Uterus (tissue), 4 donors: Measurements from ENCODE around the gene FBXO15. TPM values are rescaled to one million over a fixed set of nuclear protein-coding genes. Genes with fewer than 3 reads are reported as not detected.

ENCODE experiments used
- DNase-seq, 2 donors: peaks; one replicate each; pipeline ENCODE4 v3.0.0-alpha.2; 2019 to 2020
- H3K27ac ChIP-seq, 2 donors: fragments of 200-600 bp; sonication (generic); 1 replicate in 1 of 2; 2 replicates in 1 of 2; pipeline ENCODE4 v1.5.1; 2016 to 2018
- H3K27me3 ChIP-seq, 2 donors: fragments of 200-600 bp; sonication (generic); one replicate each; pipeline ENCODE4 v1.5.1; 2018 to 2019; ENCODE audit warnings: control low read depth in 1 of 2
- H3K36me3 ChIP-seq, 2 donors: fragments of 200-600 bp; sonication (generic); one replicate each; pipeline ENCODE4 v1.5.1; 2019; ENCODE audit warnings: control low read depth in 1 of 2
- H3K4me1 ChIP-seq, 2 donors: fragments of 200-600 bp; sonication (generic); one replicate each; pipeline ENCODE4 v1.5.1; 2018 to 2019; ENCODE audit warnings: control low read depth in 1 of 2
- H3K4me3 ChIP-seq, 2 donors: fragments of 200-600 bp; sonication (generic); 1 replicate in 1 of 2; 2 replicates in 1 of 2; pipeline ENCODE4 v1.5.1; 2018 to 2019; ENCODE audit warnings: mild to moderate bottlenecking in 1 of 2
- H3K9me3 ChIP-seq, 2 donors: fragments of 200-600 bp; sonication (generic); one replicate each; pipeline ENCODE4 v1.5.1; 2019; ENCODE audit warnings: control low read depth in 1 of 2
- CTCF ChIP-seq, 4 experiments: fragments of 200-600 bp in 2 of 4; fragments of 450-650 bp in 2 of 4; sonication (generic) in 2 of 4; IDR thresholded peaks; one replicate each; pipeline ENCODE4 v1.5.1; 2016 to 2019; ENCODE audit warnings: antibody characterized with exemption in 4 of 4, mild to moderate bottlenecking in 2 of 4, moderate library complexity in 1 of 4
- POLR2A ChIP-seq, 2 donors: fragments of 450-650 bp; IDR thresholded peaks; one replicate each; pipeline ENCODE4 v1.6.1; 2016; ENCODE audit warnings: antibody characterized with exemption in 2 of 2, mild to moderate bottlenecking in 1 of 2, moderate library complexity in 1 of 2
- intact Hi-C: fragments of 100-400 bp; cut with DNase I; formaldehyde crosslinking; loops from one replicate; pipeline ENCODE4 v1.15.1; 2023; ENCODE audit warnings: low total_unique reads
- total RNA-seq, 4 donors: library from RNA; depleted of rRNA in 3 of 4; stranded (reverse); fragments of >200 nt in 3 of 4; gene quantifications; one replicate each; pipeline versions ENCODE4 v1.1.0 to v1.2.4, GENCODE V29; 2014 to 2023
- donor health status: DM: yes; HTN: yes; CAD: no.

FBXO15 gene
- total RNA-seq, 4 donors from 2014 or later, result 0.76 to 3.0 TPM; not detected in 2

GRCh38 chr18:74155276-74155675 lies 7.6 kb upstream of the FBXO15 start:
- Histone ChIP-seq H3K36me3 (no peaks in the 10 kb centered on the region), H3K27me3 (no peaks in the 10 kb centered on the region), H3K4me3 (no peak overlapping the region), H3K4me1 (no peaks in the 10 kb centered on the region), H3K27ac (no peak overlapping the region), H3K9me3 (no peaks in the 10 kb centered on the region)
- DNase-seq, result no peak
- intact Hi-C loops, result no loop called here
- TF ChIP-seq POLR2A (IDR thresholded peaks at IDR 0.05), result no peak
- TF ChIP-seq CTCF (IDR thresholded peaks at IDR 0.05), result no peak

GRCh38 chr18:74154716-74155115 lies 7.1 kb upstream of the FBXO15 start:
- intact Hi-C loops, result no loop called here
- H3K4me1 ChIP-seq, result peaks cover 0 to 1% of the 10 kb centered on the region in 2 donors
- no peak for DNase-seq
- TF ChIP-seq POLR2A (IDR thresholded peaks at IDR 0.05) (no peak), CTCF (IDR thresholded peaks at IDR 0.05) (no peak)
- no peak overlapping the region for H3K4me3 ChIP-seq
- no peaks in the 10 kb centered on the region for H3K36me3 ChIP-seq
- H3K27me3 ChIP-seq, result no peaks in the 10 kb centered on the region
- no peak overlapping the region for H3K27ac ChIP-seq
- H3K9me3 ChIP-seq, result no peaks in the 10 kb centered on the region

GRCh38 chr18:74153793-74154192 lies 6.2 kb upstream of the FBXO15 start:
- DNase-seq, result no peak
- Histone ChIP-seq H3K4me1 (peaks cover 0 to 6% of the 10 kb centered on the region in 2 donors), H3K36me3 (no peaks in the 10 kb centered on the region), H3K27me3 (no peaks in the 10 kb centered on the region), H3K4me3 (no peak overlapping the region), H3K27ac (no peak overlapping the region), H3K9me3 (no peaks in the 10 kb centered on the region)
- TF ChIP-seq POLR2A (IDR thresholded peaks at IDR 0.05) (no peak), CTCF (IDR thresholded peaks at IDR 0.05) (no peak)
- intact Hi-C loops, result no loop called here

GRCh38 chr18:74153377-74153776 lies 5.7 kb upstream of the FBXO15 start:
- intact Hi-C loops, result no loop called here
- no peaks in the 10 kb centered on the region for H3K36me3 ChIP-seq
- no peak overlapping the region for H3K27ac ChIP-seq

GRCh38 chr18:74152857-74153256 lies 5.2 kb upstream of the FBXO15 start:
- no peaks in the 10 kb centered on the region for H3K9me3 ChIP-seq
- no peak overlapping the region for H3K27ac ChIP-seq
- H3K36me3 ChIP-seq, result no peaks in the 10 kb centered on the region
- no peak for DNase-seq
- intact Hi-C loops, result no loop called here
- H3K27me3 ChIP-seq, result no peaks in the 10 kb centered on the region
- H3K4me1 ChIP-seq, result peaks cover 0 to 6% of the 10 kb centered on the region in 2 donors
- TF ChIP-seq CTCF (IDR thresholded peaks at IDR 0.05) (no peak), POLR2A (IDR thresholded peaks at IDR 0.05) (no peak)
- H3K4me3 ChIP-seq, result no peak overlapping the region

More at GRCh38 chr18:74153377-74153776, 5.7 kb upstream of the FBXO15 start:
- no peak overlapping the region for H3K4me3 ChIP-seq
- DNase-seq, result no peak
- peaks cover 0 to 6% of the 10 kb centered on the region in 2 donors for H3K4me1 ChIP-seq
- TF ChIP-seq CTCF (IDR thresholded peaks at IDR 0.05) (no peak), POLR2A (IDR thresholded peaks at IDR 0.05) (no peak)
- H3K9me3 ChIP-seq, result no peaks in the 10 kb centered on the region
- H3K27me3 ChIP-seq, result no peaks in the 10 kb centered on the region
